Liver (tissue), 3 donors: ENCODE data around the gene PRSS57.

Experiments
- EGR1 ChIP-seq, 2 donors: IDR thresholded peaks; 2 replicates each; pipeline ENCODE4 v1.6.1; 2016 to 2018; ENCODE audit warnings: antibody characterized with exemption in 2 of 2, low read depth in 2 of 2
- FOXA2 ChIP-seq: IDR thresholded peaks from 2 replicates; pipeline ENCODE4 v1.6.1; 2016; ENCODE audit warnings: antibody characterized with exemption
- GABPA ChIP-seq, 2 donors: IDR thresholded peaks in 1 of 2; conservative IDR thresholded peaks in 1 of 2; 2 replicates each; pipeline ENCODE4 v1.6.1; 2016; ENCODE audit warnings: antibody characterized with exemption in 2 of 2, mild to moderate bottlenecking in 1 of 2, moderate library complexity in 1 of 2
- JUND ChIP-seq, 2 donors: IDR thresholded peaks; 2 replicates each; pipeline ENCODE4 v1.6.1; 2016; ENCODE audit warnings: antibody characterized with exemption in 2 of 2
- RAD21 ChIP-seq, 2 donors: IDR thresholded peaks; 2 replicates each; pipeline ENCODE4 v1.6.1; 2016; ENCODE audit warnings: antibody characterized with exemption in 2 of 2, mild to moderate bottlenecking in 2 of 2
- TAF1 ChIP-seq: conservative IDR thresholded peaks from 2 replicates; pipeline ENCODE4 v1.6.1; 2016; ENCODE audit warnings: antibody characterized with exemption, mild to moderate bottlenecking
- TF ChIP-seq, protein P1 (sequence below): fragments of 150-350 bp; IDR thresholded peaks from 2 replicates; pipeline ENCODE4 v1.5.1; 2017; ENCODE audit warnings: improper control_type of control experiment, low read depth, low read length; ENCODE audit not compliant: missing input control
- TF ChIP-seq, protein P2 (sequence below): IDR thresholded peaks from 2 replicates; pipeline ENCODE4 v1.6.1; 2016; ENCODE audit warnings: antibody characterized with exemption
- TF ChIP-seq, protein P3 (sequence below): IDR thresholded peaks from 2 replicates; pipeline ENCODE4 v1.6.1; 2016; ENCODE audit warnings: antibody characterized with exemption, mild to moderate bottlenecking
- TF ChIP-seq, protein P4 (sequence below): IDR thresholded peaks from 2 replicates; pipeline ENCODE4 v1.6.1; 2016; ENCODE audit warnings: antibody characterized with exemption
- donor health status: healthy.
- donor health status: healthy.

DNA sequence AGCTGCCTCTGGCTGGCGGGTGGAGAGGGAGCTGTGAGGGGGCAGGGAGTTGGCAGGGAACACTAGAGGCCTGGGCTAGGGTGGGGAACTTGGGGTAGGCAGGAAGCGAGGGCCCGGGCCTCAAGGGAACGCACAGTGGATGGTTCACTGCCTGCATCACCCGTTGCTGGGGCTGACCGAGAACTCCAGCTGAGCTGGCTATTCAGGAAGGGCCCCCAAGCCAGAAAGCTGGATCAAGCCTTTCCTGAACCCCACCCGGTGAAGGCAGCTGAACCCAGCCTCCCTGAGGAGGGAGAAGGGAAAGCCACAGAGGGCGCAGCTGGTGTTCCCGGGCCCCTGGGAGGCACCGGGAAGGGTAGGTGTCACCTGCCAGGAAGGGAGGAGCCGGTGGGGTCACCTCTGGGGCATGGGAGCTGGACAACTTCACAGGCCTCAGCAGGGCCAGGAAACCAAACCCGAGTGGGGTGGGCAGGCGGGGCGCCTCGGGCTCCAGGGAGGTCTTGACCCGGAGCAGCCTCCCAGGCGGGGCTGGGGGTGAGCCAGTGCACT is 27.4 kb upstream of the PRSS57 start:
- TF ChIP-seq GABPA (IDR thresholded peaks at IDR 0.05 in 1 of 2, conservative IDR thresholded peaks at IDR 0.05 in 1 of 2), result no peak
- TF ChIP-seq, protein P1, sequence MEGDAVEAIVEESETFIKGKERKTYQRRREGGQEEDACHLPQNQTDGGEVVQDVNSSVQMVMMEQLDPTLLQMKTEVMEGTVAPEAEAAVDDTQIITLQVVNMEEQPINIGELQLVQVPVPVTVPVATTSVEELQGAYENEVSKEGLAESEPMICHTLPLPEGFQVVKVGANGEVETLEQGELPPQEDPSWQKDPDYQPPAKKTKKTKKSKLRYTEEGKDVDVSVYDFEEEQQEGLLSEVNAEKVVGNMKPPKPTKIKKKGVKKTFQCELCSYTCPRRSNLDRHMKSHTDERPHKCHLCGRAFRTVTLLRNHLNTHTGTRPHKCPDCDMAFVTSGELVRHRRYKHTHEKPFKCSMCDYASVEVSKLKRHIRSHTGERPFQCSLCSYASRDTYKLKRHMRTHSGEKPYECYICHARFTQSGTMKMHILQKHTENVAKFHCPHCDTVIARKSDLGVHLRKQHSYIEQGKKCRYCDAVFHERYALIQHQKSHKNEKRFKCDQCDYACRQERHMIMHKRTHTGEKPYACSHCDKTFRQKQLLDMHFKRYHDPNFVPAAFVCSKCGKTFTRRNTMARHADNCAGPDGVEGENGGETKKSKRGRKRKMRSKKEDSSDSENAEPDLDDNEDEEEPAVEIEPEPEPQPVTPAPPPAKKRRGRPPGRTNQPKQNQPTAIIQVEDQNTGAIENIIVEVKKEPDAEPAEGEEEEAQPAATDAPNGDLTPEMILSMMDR, result no peak
- TF ChIP-seq, protein P2, sequence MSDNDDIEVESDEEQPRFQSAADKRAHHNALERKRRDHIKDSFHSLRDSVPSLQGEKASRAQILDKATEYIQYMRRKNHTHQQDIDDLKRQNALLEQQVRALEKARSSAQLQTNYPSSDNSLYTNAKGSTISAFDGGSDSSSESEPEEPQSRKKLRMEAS, result no peak
- no peak for TF ChIP-seq FOXA2
- no peak for TF ChIP-seq JUND (IDR thresholded peaks at IDR 0.05)
- TF ChIP-seq, protein P3, sequence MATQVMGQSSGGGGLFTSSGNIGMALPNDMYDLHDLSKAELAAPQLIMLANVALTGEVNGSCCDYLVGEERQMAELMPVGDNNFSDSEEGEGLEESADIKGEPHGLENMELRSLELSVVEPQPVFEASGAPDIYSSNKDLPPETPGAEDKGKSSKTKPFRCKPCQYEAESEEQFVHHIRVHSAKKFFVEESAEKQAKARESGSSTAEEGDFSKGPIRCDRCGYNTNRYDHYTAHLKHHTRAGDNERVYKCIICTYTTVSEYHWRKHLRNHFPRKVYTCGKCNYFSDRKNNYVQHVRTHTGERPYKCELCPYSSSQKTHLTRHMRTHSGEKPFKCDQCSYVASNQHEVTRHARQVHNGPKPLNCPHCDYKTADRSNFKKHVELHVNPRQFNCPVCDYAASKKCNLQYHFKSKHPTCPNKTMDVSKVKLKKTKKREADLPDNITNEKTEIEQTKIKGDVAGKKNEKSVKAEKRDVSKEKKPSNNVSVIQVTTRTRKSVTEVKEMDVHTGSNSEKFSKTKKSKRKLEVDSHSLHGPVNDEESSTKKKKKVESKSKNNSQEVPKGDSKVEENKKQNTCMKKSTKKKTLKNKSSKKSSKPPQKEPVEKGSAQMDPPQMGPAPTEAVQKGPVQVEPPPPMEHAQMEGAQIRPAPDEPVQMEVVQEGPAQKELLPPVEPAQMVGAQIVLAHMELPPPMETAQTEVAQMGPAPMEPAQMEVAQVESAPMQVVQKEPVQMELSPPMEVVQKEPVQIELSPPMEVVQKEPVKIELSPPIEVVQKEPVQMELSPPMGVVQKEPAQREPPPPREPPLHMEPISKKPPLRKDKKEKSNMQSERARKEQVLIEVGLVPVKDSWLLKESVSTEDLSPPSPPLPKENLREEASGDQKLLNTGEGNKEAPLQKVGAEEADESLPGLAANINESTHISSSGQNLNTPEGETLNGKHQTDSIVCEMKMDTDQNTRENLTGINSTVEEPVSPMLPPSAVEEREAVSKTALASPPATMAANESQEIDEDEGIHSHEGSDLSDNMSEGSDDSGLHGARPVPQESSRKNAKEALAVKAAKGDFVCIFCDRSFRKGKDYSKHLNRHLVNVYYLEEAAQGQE, result no peak
- no peak for TF ChIP-seq EGR1 (IDR thresholded peaks at IDR 0.05; ENCODE audit: low read depth in 2 of 2)
- TF ChIP-seq, protein P4, sequence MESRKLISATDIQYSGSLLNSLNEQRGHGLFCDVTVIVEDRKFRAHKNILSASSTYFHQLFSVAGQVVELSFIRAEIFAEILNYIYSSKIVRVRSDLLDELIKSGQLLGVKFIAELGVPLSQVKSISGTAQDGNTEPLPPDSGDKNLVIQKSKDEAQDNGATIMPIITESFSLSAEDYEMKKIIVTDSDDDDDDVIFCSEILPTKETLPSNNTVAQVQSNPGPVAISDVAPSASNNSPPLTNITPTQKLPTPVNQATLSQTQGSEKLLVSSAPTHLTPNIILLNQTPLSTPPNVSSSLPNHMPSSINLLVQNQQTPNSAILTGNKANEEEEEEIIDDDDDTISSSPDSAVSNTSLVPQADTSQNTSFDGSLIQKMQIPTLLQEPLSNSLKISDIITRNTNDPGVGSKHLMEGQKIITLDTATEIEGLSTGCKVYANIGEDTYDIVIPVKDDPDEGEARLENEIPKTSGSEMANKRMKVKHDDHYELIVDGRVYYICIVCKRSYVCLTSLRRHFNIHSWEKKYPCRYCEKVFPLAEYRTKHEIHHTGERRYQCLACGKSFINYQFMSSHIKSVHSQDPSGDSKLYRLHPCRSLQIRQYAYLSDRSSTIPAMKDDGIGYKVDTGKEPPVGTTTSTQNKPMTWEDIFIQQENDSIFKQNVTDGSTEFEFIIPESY, result no peak
- no peak for TF ChIP-seq TAF1
- TF ChIP-seq RAD21 (IDR thresholded peaks at IDR 0.05), result no peak
